ENCODE results near the gene TBX1.
"Not testable (repeated sequence)": the region's sequence is repeated elsewhere in the genome, so short reads cannot be mapped to it uniquely, and the experiment has no call there.

TBX1 gene

GRCh38 chr22:19765477-19766239, 5.1 kb downstream of the TBX1 start:
- DNase-seq (ENCODE audit: low read depth): no peak

GRCh38 chr22:19766240-19766510, 5.6 kb downstream of the TBX1 start:
- no peak for DNase-seq (ENCODE audit: low read depth)

GRCh38 chr22:19766511-19767426, 6.2 kb downstream of the TBX1 start:
- peak; percentile 31 for DNase-seq (ENCODE audit: low read depth)

GRCh38 chr22:19767427-19768341, 7.1 kb downstream of the TBX1 start:
- no peak for DNase-seq (ENCODE audit: low read depth)

- DNase-seq (ENCODE audit: low read depth): no peak
Measured at GRCh38 chr22:19769393-19769715, 8.8 kb downstream of the TBX1 start.

- no peak for DNase-seq (ENCODE audit: low read depth)
Measured at GRCh38 chr22:19770349-19771220, 10.0 kb downstream of the TBX1 start.

- DNase-seq (ENCODE audit: low read depth): no peak
Measured at GRCh38 chr22:19772422-19772672, 11.8 kb downstream of the TBX1 start.

- no peak for DNase-seq (ENCODE audit: low read depth)
Measured at GRCh38 chr22:19772673-19773469, 12.3 kb downstream of the TBX1 start.

GRCh38 chr22:19773470-19774040, 13.0 kb downstream of the TBX1 start:
- DNase-seq (ENCODE audit: low read depth): no peak

- no peak for DNase-seq (ENCODE audit: low read depth)
Measured at GRCh38 chr22:19774628-19775027, 14.1 kb downstream of the TBX1 start.

GRCh38 chr22:19775496-19776325, 15.1 kb downstream of the TBX1 start:
- DNase-seq (ENCODE audit: low read depth): no peak

- DNase-seq (ENCODE audit: low read depth): no peak
Measured at GRCh38 chr22:19776433-19777031, 16.0 kb downstream of the TBX1 start.

GRCh38 chr22:19777192-19777591, 16.6 kb downstream of the TBX1 start:
- not testable (repeated sequence) for DNase-seq (ENCODE audit: low read depth)

- no peak for DNase-seq (ENCODE audit: low read depth)
Measured at GRCh38 chr22:19779011-19779421, 18.4 kb downstream of the TBX1 start.

GRCh38 chr22:19779685-19780268, 19.2 kb downstream of the TBX1 start:
- DNase-seq (ENCODE audit: low read depth): no peak

- no peak for DNase-seq (ENCODE audit: low read depth)
Measured at GRCh38 chr22:19782533-19782932, 22.0 kb downstream of the TBX1 start.

- no peak for DNase-seq (ENCODE audit: low read depth)
Measured at GRCh38 chr22:19783586-19784383, 23.2 kb downstream of the TBX1 start.
